Osteoblast (primary cell): Measurements from ENCODE around the gene CRLF2. TPM values are rescaled to one million over a fixed set of nuclear protein-coding genes. Genes with fewer than 3 reads are reported as not detected.
A peak's percentile ranks its signal among the peaks of the same experiment; 100 is the strongest.
"Not testable (repeated sequence)": the region's sequence is repeated elsewhere in the genome, so short reads cannot be mapped to it uniquely, and the experiment has no call there.

Source experiments
- DNase-seq: peaks from one replicate; pipeline ENCODE4 v3.0.0; 2011; ENCODE audit warnings: low spot score, mixed read lengths; ENCODE audit not compliant: insufficient read length; ENCODE audit errors: missing footprints
- H2AFZ ChIP-seq: 2 replicates; pipeline ENCODE4 v1.6.0; 2011; ENCODE audit warnings: mild to moderate bottlenecking, low read length
- H3K27ac ChIP-seq: 2 replicates; pipeline ENCODE4 v1.5.1; 2011; ENCODE audit warnings: mild to moderate bottlenecking, low read depth, low read length, moderate library complexity
- H3K27me3 ChIP-seq: 2 replicates; pipeline ENCODE4 v1.6.0; 2012; ENCODE audit warnings: mild to moderate bottlenecking, control low read depth, inconsistent platforms, low read length, moderate library complexity; ENCODE audit not compliant: insufficient read depth
- H3K36me3 ChIP-seq: 2 replicates; pipeline ENCODE4 v1.5.1; 2011; ENCODE audit warnings: mild to moderate bottlenecking, low read length, control low read depth, moderate library complexity; ENCODE audit not compliant: insufficient read depth
- H3K4me1 ChIP-seq: 2 replicates; pipeline ENCODE4 v1.5.1; 2011; ENCODE audit warnings: mild to moderate bottlenecking, low read length, control low read depth, moderate library complexity; ENCODE audit not compliant: insufficient read depth
- H3K4me2 ChIP-seq: 2 replicates; pipeline ENCODE4 v1.6.0; 2011; ENCODE audit warnings: mild to moderate bottlenecking, low read length; ENCODE audit not compliant: insufficient read depth
- H3K4me3 ChIP-seq: fragments of 200-600 bp; sonication (generic); 3 replicates; pipeline ENCODE4 v1.5.1; 2012; ENCODE audit warnings: mild to moderate bottlenecking, low read length, inconsistent platforms; ENCODE audit not compliant: insufficient read depth
- H3K79me2 ChIP-seq: 2 replicates; pipeline ENCODE4 v1.6.0; 2012; ENCODE audit warnings: mild to moderate bottlenecking, low read length, control low read depth, inconsistent platforms; ENCODE audit not compliant: insufficient read depth
- H3K9me3 ChIP-seq: 2 replicates; pipeline ENCODE4 v1.5.1; 2011; ENCODE audit warnings: low read depth, low read length, control low read depth
- H4K20me1 ChIP-seq: 2 replicates; pipeline ENCODE4 v1.6.0; 2012; ENCODE audit warnings: mild to moderate bottlenecking, low read length, control low read depth; ENCODE audit not compliant: insufficient read depth
- total RNA-seq: library from RNA; depleted of rRNA; stranded (reverse); fragments of >200 nt; gene quantifications from 2 replicates; pipeline ENCODE4 v1.2.3, GENCODE V29; 2012
- TF ChIP-seq, protein P1 (sequence below): IDR thresholded peaks from 2 replicates; pipeline ENCODE4 v1.5.1; 2011; ENCODE audit warnings: mild to moderate bottlenecking, low read depth, low read length, moderate library complexity; ENCODE audit errors: extremely low read depth

Gene CRLF2
- total RNA-seq, 1 donor: 1.1 TPM

GRCh38 chrX:1205681-1206611 lies 6.5 kb downstream of the CRLF2 start:
- H4K20me1 ChIP-seq: no peaks in the 10 kb centered on the region
- no peaks in the 10 kb centered on the region for H3K36me3 ChIP-seq
- peak overlapping the region; percentile 96 for H2AFZ ChIP-seq
- no peaks in the 10 kb centered on the region for H3K9me3 ChIP-seq
- H3K4me2 ChIP-seq: peak overlapping the region; percentile 84
- no peaks in the 10 kb centered on the region for H3K27me3 ChIP-seq
- peak overlapping the region; percentile 65 for H3K4me3 ChIP-seq
- peak; percentile 86 for DNase-seq
- peaks cover 10% of the 10 kb centered on the region for H3K4me1 ChIP-seq
- TF ChIP-seq, protein P1, sequence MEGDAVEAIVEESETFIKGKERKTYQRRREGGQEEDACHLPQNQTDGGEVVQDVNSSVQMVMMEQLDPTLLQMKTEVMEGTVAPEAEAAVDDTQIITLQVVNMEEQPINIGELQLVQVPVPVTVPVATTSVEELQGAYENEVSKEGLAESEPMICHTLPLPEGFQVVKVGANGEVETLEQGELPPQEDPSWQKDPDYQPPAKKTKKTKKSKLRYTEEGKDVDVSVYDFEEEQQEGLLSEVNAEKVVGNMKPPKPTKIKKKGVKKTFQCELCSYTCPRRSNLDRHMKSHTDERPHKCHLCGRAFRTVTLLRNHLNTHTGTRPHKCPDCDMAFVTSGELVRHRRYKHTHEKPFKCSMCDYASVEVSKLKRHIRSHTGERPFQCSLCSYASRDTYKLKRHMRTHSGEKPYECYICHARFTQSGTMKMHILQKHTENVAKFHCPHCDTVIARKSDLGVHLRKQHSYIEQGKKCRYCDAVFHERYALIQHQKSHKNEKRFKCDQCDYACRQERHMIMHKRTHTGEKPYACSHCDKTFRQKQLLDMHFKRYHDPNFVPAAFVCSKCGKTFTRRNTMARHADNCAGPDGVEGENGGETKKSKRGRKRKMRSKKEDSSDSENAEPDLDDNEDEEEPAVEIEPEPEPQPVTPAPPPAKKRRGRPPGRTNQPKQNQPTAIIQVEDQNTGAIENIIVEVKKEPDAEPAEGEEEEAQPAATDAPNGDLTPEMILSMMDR: no peak
- H3K27ac ChIP-seq: no peak overlapping the region
- no peaks in the 10 kb centered on the region for H3K79me2 ChIP-seq

- no peaks in the 10 kb centered on the region for H3K79me2 ChIP-seq
- H3K4me2 ChIP-seq: no peak overlapping the region
- H3K27me3 ChIP-seq: no peaks in the 10 kb centered on the region
- H3K27ac ChIP-seq: no peak overlapping the region
- H4K20me1 ChIP-seq: no peaks in the 10 kb centered on the region
- H3K4me3 ChIP-seq: no peak overlapping the region
- H2AFZ ChIP-seq: no peak overlapping the region
- H3K9me3 ChIP-seq: no peaks in the 10 kb centered on the region
- no peaks in the 10 kb centered on the region for H3K36me3 ChIP-seq
- H3K4me1 ChIP-seq: peaks cover 10% of the 10 kb centered on the region
- DNase-seq: no peak
- TF ChIP-seq, protein P1: no peak
Measured at GRCh38 chrX:1202251-1202650, 10.2 kb downstream of the CRLF2 start.

GRCh38 chrX:1196436-1196835 lies 16.0 kb downstream of the CRLF2 start:
- H3K4me1 ChIP-seq: no peaks in the 10 kb centered on the region
- H3K79me2 ChIP-seq: no peaks in the 10 kb centered on the region
- H3K4me2 ChIP-seq: no peak overlapping the region
- H3K9me3 ChIP-seq: no peaks in the 10 kb centered on the region
- H3K27ac ChIP-seq: no peak overlapping the region
- peak; percentile 38 for DNase-seq
- H3K27me3 ChIP-seq: no peaks in the 10 kb centered on the region
- no peak overlapping the region for H3K4me3 ChIP-seq
- no peak overlapping the region for H2AFZ ChIP-seq
- no peaks in the 10 kb centered on the region for H4K20me1 ChIP-seq
- TF ChIP-seq, protein P1: no peak
- H3K36me3 ChIP-seq: no peaks in the 10 kb centered on the region

DNA sequence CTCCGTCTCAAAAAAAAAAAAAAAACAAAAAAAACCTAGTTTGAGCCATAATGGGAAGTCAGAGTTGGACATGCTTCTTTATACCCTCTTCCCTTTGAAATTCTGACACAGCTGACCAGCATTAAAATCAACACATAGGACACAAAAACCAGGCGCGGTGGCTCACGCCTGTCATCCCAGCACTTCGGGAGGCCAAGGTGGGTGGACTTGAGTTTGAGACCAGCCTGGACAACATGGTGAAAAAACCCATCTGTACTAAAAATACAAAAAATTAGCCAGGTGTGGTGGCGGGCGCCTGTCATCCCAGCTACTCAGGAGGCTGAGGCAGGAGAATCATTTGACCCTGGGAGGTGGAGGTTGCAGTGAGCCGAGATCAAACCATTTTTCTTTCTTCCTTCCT lies 20.3 kb downstream of the CRLF2 start:
- H3K9me3 ChIP-seq, H3K4me2 ChIP-seq, H3K79me2 ChIP-seq, H3K27me3 ChIP-seq, H3K36me3 ChIP-seq, H2AFZ ChIP-seq, H3K27ac ChIP-seq, H4K20me1 ChIP-seq, DNase-seq, H3K4me1 ChIP-seq, H3K4me3 ChIP-seq: not testable (repeated sequence)
